Upper lobe of left lung (tissue), 4 donors: ENCODE data around the gene SDK1.

Experiments
- POLR2A ChIP-seq, 4 donors: fragments of 450-650 bp; IDR thresholded peaks; one replicate each; pipeline ENCODE4 v1.5.1; 2016 to 2017; ENCODE audit warnings: antibody characterized with exemption in 4 of 4, mild to moderate bottlenecking in 2 of 4
- TF ChIP-seq, protein P1 (sequence below), 6 experiments: fragments of 450-650 bp in 4 of 6; fragments of 200-600 bp in 2 of 6; sonication (generic) in 2 of 6; IDR thresholded peaks; one replicate each; pipeline ENCODE4 v1.5.1; 2016 to 2019; ENCODE audit warnings: antibody characterized with exemption in 6 of 6

DNA sequence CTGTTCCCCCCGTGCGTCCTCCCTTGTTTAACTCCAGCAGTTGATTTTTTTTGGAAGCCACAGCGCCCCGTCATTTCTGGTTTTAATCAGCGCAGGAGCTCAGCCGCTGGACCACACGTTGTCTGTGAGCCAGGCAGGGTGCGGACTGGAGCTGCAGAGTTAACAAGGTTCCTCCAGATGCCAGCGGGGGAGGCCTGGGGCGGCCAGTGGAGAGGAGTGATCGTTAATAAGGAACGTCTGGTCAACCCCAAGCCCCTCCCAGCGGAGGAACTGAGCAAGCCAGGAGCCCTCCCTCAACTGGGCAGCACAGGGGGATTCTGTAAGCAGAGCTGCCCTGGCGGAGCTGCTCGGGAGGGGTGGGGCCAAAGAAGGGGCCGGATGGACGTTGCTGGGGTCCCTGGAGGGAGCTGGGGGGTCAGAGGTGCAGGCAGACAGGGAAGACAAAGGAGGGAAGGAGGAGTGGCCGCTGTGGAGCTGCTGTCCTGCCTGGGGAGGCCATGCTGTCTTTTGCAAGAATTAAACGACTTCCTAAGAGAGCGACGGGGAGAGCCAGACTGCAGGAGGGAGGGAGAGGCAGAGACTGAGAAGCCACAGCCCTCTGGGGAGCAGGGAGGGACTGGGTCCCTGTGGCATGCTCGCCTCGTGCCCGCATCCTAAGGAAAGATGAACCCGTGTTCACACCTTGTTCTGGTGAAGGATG is 843.9 kb downstream of the SDK1 start:
- TF ChIP-seq, protein P1, sequence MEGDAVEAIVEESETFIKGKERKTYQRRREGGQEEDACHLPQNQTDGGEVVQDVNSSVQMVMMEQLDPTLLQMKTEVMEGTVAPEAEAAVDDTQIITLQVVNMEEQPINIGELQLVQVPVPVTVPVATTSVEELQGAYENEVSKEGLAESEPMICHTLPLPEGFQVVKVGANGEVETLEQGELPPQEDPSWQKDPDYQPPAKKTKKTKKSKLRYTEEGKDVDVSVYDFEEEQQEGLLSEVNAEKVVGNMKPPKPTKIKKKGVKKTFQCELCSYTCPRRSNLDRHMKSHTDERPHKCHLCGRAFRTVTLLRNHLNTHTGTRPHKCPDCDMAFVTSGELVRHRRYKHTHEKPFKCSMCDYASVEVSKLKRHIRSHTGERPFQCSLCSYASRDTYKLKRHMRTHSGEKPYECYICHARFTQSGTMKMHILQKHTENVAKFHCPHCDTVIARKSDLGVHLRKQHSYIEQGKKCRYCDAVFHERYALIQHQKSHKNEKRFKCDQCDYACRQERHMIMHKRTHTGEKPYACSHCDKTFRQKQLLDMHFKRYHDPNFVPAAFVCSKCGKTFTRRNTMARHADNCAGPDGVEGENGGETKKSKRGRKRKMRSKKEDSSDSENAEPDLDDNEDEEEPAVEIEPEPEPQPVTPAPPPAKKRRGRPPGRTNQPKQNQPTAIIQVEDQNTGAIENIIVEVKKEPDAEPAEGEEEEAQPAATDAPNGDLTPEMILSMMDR (IDR thresholded peaks at IDR 0.05), result no peak
- no peak for TF ChIP-seq POLR2A (IDR thresholded peaks at IDR 0.05)
